ENCODE measurements around the gene CUL2.

DNA sequence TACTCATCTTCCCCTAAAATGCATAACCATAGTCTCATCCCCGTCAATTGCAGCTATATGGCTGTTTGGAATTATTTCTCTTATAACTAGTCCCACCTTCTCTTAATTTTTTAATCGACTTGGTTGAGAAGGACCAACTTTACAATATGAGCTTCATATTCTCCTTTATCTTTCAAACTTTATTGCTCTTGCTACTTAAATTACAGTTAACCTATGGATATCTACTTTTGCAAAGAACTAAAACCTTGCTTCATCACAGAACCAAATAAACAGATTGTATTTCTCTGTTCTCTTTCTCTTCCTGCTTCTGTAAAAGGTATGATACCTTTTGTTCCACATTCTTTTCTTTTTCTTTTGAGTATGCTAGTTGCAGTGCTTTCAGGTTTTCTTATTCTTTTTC lies 42.6 kb upstream of the CUL2 start:
- TF ChIP-seq POLR2A (IDR thresholded peaks at IDR 0.05; ENCODE audit: low read length) (no peak), GATA1 (IDR thresholded peaks at IDR 0.05; ENCODE audit: low read depth, low read length) (no peak)
